HuH-7.5 (cell line): ENCODE measurements around the gene ISM1.

Source experiments
- DNase-seq: peaks from one replicate; pipeline ENCODE4 v3.0.0; 2011; ENCODE audit warnings: low spot score

Gene ISM1

GRCh38 chr20:13283869-13284829, 63.1 kb downstream of the ISM1 start:
- no peak for DNase-seq

GRCh38 chr20:13284830-13285229, 63.8 kb downstream of the ISM1 start:
- no peak for DNase-seq

DNA sequence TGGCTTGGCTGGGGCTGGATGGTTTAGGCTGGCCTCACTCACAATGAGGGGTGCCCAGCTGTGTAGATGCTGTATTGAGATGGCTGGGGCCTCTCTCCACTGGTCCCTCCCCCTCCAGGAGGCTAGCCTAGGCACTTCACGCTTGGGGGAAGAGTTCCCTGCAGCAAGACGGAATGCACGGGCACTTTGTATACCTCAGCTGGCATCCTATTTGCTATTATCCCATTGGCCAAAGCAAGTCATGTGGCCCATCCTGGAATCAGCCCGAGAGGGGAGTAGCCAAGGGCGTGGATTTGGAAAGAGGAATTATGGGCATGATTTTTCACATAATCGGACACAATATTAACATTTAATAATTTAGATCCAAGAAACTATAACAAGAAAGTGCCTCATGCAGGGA, 64.3 kb downstream of the ISM1 start:
- no peak for DNase-seq

DNA sequence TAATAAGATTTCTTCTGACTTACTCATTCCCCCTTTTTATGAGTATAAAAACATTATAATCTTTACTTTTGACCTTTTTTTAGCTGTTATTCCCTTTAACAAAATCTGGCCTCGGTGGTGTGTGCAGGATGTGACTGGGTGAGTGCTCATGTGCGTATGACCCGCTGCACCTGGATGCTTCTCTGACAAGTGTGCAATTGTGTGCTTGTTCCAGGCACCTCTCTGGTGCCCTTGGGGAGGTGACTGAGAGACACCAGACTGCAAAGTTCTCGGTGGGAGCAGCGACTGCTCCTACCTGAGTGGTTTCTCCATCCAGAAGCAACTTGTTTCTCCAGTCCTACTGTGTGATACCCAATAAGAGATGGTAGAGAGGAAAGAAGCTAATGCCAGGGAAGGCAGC, 65.0 kb downstream of the ISM1 start:
- DNase-seq: no peak

DNA sequence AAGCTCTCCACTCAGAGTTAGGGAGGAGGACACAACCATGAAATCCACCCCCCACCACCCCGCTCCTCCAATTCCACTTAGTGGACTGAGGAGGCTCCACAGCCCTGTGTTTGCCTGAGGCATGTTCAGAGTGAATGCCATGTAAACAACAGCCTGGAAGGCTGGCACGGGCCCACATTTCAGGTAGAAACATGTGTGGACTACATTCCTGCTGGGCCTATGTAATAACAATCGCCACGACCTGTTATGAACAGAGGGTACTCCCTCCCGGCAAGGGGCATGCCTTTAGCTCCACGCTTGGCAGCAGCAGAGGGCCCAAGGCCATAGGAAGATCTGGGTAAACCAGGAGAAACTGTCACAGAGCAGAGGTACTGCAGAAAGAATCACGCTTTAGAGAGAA, 65.5 kb downstream of the ISM1 start:
- DNase-seq: no peak

- no peak for DNase-seq
These were observed 67.3 kb downstream of the ISM1 start for GRCh38 chr20:13288357-13288756.

DNA sequence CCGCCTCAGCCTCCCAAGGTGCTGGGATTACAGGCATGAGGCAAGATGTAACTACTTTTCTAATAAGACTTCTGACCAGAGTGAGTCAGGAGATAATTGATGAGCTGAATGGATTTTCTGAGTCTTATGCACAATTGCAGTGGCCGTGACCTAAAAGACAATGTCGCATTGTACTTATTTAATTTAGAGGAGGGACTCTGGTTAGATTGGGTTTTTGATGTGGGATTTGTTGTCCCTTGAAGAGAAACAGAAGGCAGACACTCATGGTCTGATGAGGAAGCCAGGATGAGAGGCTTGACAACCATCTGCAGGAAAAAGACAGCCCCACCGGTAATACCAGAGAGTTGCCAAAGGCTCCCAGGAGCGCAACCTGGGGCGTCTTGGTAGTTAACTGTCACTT, 68.0 kb downstream of the ISM1 start:
- DNase-seq: no peak

GRCh38 chr20:13290724-13291123, 69.7 kb downstream of the ISM1 start:
- DNase-seq: no peak

DNA sequence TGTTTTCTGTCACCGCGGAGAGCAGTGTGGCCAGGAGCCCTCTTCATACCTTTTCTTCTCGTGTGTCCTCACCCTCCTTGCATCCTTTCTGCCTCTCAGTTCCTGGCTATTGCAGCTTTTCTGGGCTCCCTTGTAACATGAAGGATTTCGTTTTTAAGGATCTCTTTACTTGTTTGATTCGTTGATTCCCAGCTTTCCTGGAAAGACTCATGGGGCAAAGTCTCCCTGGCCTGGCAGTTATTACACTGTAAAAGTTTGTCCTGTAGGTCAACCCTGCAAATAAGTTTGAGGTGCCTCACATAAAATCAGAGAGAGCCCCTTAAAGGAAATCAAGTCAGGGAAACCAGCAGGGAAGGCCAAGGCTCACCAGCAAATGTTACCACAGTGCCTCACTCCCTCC, 70.1 kb downstream of the ISM1 start:
- no peak for DNase-seq

GRCh38 chr20:13292201-13292885, 71.3 kb downstream of the ISM1 start:
- DNase-seq: no peak

- no peak for DNase-seq
These were observed 73.4 kb downstream of the ISM1 start for GRCh38 chr20:13294522-13294921.

DNA sequence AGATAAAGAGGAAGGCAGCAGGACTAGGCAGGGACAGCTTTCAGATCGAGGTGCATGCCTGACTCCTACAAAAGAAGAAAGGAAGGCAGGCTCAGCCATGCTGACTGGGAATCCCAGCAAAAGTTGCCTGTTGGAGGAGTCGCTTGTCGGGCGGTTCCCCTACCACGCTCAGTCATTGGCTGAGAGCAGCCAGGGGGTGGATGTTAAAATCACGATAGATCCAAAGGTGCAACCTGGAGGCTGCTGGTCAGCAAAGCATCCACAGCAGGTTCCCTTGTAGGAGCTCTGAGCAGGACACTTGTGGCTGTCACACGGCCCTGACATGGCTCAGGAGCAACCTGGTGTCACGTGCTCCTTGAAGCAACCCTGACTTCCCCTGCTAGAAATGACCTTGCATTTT, 74.6 kb downstream of the ISM1 start:
- DNase-seq: no peak

GRCh38 chr20:13296070-13296469, 75.0 kb downstream of the ISM1 start:
- DNase-seq: no peak

GRCh38 chr20:13297147-13297899, 76.2 kb downstream of the ISM1 start:
- no peak for DNase-seq

GRCh38 chr20:13298692-13299373, 77.8 kb downstream of the ISM1 start:
- DNase-seq: no peak

DNA sequence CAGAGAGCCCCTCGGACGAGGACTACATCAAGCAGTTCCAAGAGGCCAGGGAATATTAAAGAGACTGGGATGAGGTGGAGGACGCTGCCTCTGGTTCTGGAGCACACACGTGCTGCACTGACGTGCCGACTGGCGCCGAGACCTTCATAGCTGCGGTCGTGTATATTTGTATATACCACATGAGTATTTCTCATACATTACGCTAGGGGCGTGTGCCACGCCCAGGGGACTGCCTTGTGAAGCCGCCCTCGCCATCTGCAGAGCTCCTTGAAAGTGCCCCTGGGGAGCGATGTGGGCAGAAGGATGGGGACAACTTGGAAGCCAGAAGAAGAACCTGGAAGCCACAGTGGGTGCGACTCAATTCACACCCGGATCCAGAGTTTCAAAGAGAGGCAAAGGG, 78.3 kb downstream of the ISM1 start:
- DNase-seq: no peak

- no peak for DNase-seq
These were observed 80.5 kb downstream of the ISM1 start for GRCh38 chr20:13301596-13301995.

- peak; percentile 59 for DNase-seq
These were observed 81.8 kb downstream of the ISM1 start for GRCh38 chr20:13302647-13303450.

- DNase-seq: no peak
These were observed 84.2 kb downstream of the ISM1 start for GRCh38 chr20:13305284-13305683.

DNA sequence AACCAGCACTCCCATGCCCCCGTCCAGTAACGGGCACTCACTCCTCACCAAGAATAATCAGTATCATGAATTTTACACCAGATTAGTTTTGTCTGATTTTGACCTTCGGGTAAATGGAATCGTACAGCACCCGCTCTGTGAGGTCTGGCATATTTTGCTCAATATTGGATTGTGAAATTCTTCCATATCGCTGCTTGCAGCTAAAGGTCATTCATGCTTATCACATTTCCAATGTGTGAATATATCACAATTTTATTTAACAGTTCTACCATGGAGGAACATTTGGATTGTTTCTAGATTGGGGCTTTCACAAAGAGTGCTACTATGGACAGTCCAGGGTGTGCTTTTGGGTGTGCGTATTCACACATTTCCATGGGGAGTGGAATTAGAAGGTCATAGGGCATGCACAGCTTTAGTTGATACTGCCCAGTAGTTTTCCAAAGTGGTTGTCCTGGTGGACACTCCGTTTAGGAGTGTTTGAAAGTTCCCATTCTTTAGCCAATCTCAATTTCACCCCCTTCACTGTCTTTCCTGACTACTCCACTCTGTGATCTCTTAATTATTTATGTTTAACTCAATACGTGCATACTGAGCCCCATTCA, 86.6 kb downstream of the ISM1 start:
- no peak for DNase-seq

DNA sequence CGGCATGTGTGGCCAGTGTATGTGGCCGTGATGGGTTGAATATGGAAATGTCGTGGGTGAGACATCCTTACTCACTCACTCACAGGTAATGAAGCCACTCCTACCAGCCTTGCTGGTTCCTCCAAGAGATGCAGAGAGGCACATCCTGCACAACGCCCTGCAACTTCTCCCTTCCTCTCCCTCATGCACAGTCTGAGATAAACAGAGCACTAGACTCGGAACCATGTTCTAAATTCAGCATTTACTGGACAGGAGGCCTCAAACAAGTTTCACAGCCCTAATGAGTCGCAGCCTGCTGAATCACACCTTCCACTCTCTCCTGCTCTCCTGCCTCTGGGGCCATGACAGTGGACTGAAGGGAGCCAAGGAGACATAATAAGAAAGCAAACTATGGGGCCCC, 91.2 kb downstream of the ISM1 start:
- DNase-seq: no peak
